GM18511 (cell line): ENCODE measurements around the gene TNFSF13B.

Source experiments
- ATAC-seq: cut with Tn5 transposase; IDR thresholded peaks from one replicate; pipeline ENCODE4 v1.9.1; 2021; ENCODE audit warnings: mild to moderate bottlenecking, moderate library complexity; ENCODE audit not compliant: unreplicated experiment

Gene TNFSF13B

GRCh38 chr13:108342369-108343289 lies 73.1 kb downstream of the TNFSF13B start:
- ATAC-seq: peak; percentile 65

- ATAC-seq: no peak
These were observed 75.5 kb downstream of the TNFSF13B start for GRCh38 chr13:108345016-108345415.

- ATAC-seq: no peak
These were observed 76.9 kb downstream of the TNFSF13B start for GRCh38 chr13:108346376-108346775.

- no peak for ATAC-seq
These were observed 79.8 kb downstream of the TNFSF13B start for GRCh38 chr13:108349269-108349668.

GRCh38 chr13:108350579-108350978 lies 81.1 kb downstream of the TNFSF13B start:
- ATAC-seq: no peak

- no peak for ATAC-seq
These were observed 83.1 kb downstream of the TNFSF13B start for GRCh38 chr13:108352599-108352998.

GRCh38 chr13:108357228-108357627 lies 87.7 kb downstream of the TNFSF13B start:
- no peak for ATAC-seq
